MCF 10A (cell line): ENCODE data around the gene PRR14L. TPM values are rescaled to one million over a fixed set of nuclear protein-coding genes. Genes with fewer than 3 reads are reported as not detected.
A peak's percentile ranks its signal among the peaks of the same experiment; 100 is the strongest.

Source experiments
- BruUV-seq: library from RNA; stranded (reverse); fragments of 400-500 nt; replicated peaks from 2 replicates; lab custom pipeline; 2021; lab: Mats Ljungman, UMichigan
- CTCF ChIA-PET: fragments of 300-600 bp; sonication (Branson Sonifier 250); formaldehyde crosslinking; extraction: SDS; loops from one replicate; lab custom pipeline; 2021; ENCODE audit warnings: antibody characterized with exemption, inconsistent platforms; lab: Yijun Ruan, JAX
- POLR2A ChIA-PET: fragments of 300-600, 350-650 bp; sonication (Branson Sonifier 250); formaldehyde crosslinking; extraction: SDS; loops from one replicate; lab custom pipeline; 2020; ENCODE audit warnings: antibody characterized with exemption, inconsistent platforms; lab: Yijun Ruan, JAX
- DNase-seq: peaks from one replicate; pipeline ENCODE4 v3.0.0-alpha.2; 2018; ENCODE audit not compliant: unreplicated experiment
- H3K27ac Mint-ChIP-seq: one replicate; pipeline ENCODE4 v1.8.0; 2022; ENCODE audit warnings: mild to moderate bottlenecking, low read depth, mixed read lengths; ENCODE audit not compliant: unreplicated experiment
- H3K27me3 Mint-ChIP-seq: one replicate; pipeline ENCODE4 v1.8.0; 2022; ENCODE audit warnings: mixed read lengths; ENCODE audit not compliant: insufficient read depth, unreplicated experiment
- H3K36me3 Mint-ChIP-seq: one replicate; pipeline ENCODE4 v1.8.0; 2022; ENCODE audit warnings: mild to moderate bottlenecking, moderate library complexity, mixed read lengths; ENCODE audit not compliant: insufficient read depth, unreplicated experiment
- H3K4me1 Mint-ChIP-seq: one replicate; pipeline ENCODE4 v1.8.0; 2022; ENCODE audit warnings: mixed read lengths; ENCODE audit not compliant: insufficient read depth, unreplicated experiment
- H3K4me3 Mint-ChIP-seq: one replicate; pipeline ENCODE4 v1.8.0; 2022; ENCODE audit warnings: mild to moderate bottlenecking, moderate library complexity, mixed read lengths; ENCODE audit not compliant: unreplicated experiment
- H3K9me3 Mint-ChIP-seq: one replicate; pipeline ENCODE4 v1.8.0; 2022; ENCODE audit warnings: mixed read lengths; ENCODE audit not compliant: unreplicated experiment
- CTCF ChIP-seq: fragments of 200-600 bp; IDR thresholded peaks from one replicate; pipeline ENCODE4 v1.8.0; 2022; ENCODE audit warnings: antibody characterized with exemption, mild to moderate bottlenecking; ENCODE audit not compliant: unreplicated experiment
- intact Hi-C: fragments of 100-400 bp; cut with micrococcal nuclease; formaldehyde crosslinking; loops from 2 replicates; pipeline ENCODE4 v1.14.1; 2022
- total RNA-seq: library from RNA; stranded (reverse); gene quantifications from 2 replicates; pipeline ENCODE4 v1.2.3, GENCODE V29; 2022

PRR14L gene
- total RNA-seq, 1 experiment from 2014 or later, result 37.4 TPM

GRCh38 chr22:31650391-31650790, 99.5 kb downstream of the PRR14L start:
- TF ChIP-seq CTCF, result no peak
- CTCF ChIA-PET, result interaction anchor here (0.6 to 0.7 kb wide), 2 partner anchors 33 to 567 kb away, joined by 3 read pairs; no protein-coding TSS in a partner anchor
- Mint-ChIP-seq H3K4me3 (no peak overlapping the region), H3K27me3 (no peaks in the 10 kb centered on the region), H3K27ac (no peak overlapping the region), H3K4me1 (peaks cover 23% of the 10 kb centered on the region), H3K9me3 (no peaks in the 10 kb centered on the region), H3K36me3 (peaks cover 64% of the 10 kb centered on the region)
- POLR2A ChIA-PET, result interaction anchor here (0.6 to 3.4 kb wide), 6 partner anchors 10 to 473 kb away, joined by 3 to 63 read pairs (median 4); partner anchors contain the start of gene PISD
- peak; percentile 86 for DNase-seq
- BruUV-seq, result no TSS peak
- intact Hi-C loops, result no loop called here

GRCh38 chr22:31647523-31648320, 102.2 kb downstream of the PRR14L start:
- no peaks in the 10 kb centered on the region for H3K27me3 Mint-ChIP-seq
- TF ChIP-seq CTCF, result no peak
- H3K9me3 Mint-ChIP-seq, result no peaks in the 10 kb centered on the region
- POLR2A ChIA-PET, result interaction anchor here (0.6 to 3.2 kb wide), 12 partner anchors 8 to 1030 kb away, joined by 3 to 107 read pairs (median 5); partner anchors contain the start of gene PISD
- BruUV-seq, result no TSS peak
- peak overlapping the region; percentile 91 for H3K27ac Mint-ChIP-seq
- H3K4me1 Mint-ChIP-seq, result peaks cover 15% of the 10 kb centered on the region
- peak; percentile 38 for DNase-seq
- CTCF ChIA-PET, result interaction anchor here (0.7 to 1.3 kb wide), 3 partner anchors 12 to 15 kb away, joined by 3 to 4 read pairs (median 3); no protein-coding TSS in a partner anchor
- H3K4me3 Mint-ChIP-seq, result peak overlapping the region; percentile 33
- H3K36me3 Mint-ChIP-seq, result peaks cover 73% of the 10 kb centered on the region
- intact Hi-C loops, result no loop called here

DNA sequence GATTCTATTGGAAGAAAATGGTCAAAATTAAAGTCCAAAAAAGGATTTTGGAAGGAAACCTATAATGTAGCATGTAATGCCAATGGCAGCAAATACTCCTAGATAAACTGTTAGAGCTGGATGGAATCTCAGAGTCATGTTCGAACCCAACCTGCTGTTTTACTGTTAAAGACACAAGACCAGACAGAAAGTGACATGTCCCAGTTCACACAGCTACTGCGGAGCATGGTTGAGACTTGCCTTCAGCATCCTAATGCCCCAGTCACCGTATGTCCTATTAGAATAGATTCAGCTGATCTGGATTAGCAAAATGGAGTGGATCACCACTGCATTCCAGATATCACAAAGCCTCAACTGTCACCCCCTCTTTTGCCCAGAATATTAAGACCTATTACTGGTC, 102.9 kb downstream of the PRR14L start:
- ChIA-PET POLR2A (interaction anchor here (0.6 to 3.2 kb wide), 16 partner anchors 8 to 447 kb away, joined by 3 to 107 read pairs (median 5); partner anchors contain the start of genes PISD and PRR14L), CTCF (interaction anchor here (1.0 to 1.3 kb wide), 2 partner anchors 14 kb away, joined by 3 to 4 read pairs; no protein-coding TSS in a partner anchor)
- DNase-seq, result no peak
- no peaks in the 10 kb centered on the region for H3K27me3 Mint-ChIP-seq
- TF ChIP-seq CTCF, result no peak
- H3K4me3 Mint-ChIP-seq, result peak overlapping the region; percentile 33
- intact Hi-C loops, result no loop called here
- TSS peak; percentile 70 for BruUV-seq
- peak overlapping the region; percentile 91 for H3K27ac Mint-ChIP-seq
- H3K36me3 Mint-ChIP-seq, result peaks cover 78% of the 10 kb centered on the region
- no peaks in the 10 kb centered on the region for H3K9me3 Mint-ChIP-seq
- H3K4me1 Mint-ChIP-seq, result peaks cover 15% of the 10 kb centered on the region
